IPS DF 6.9 (cell line): Measurements from ENCODE around the gene DES.
"Not testable (repeated sequence)": the region's sequence is repeated elsewhere in the genome, so short reads cannot be mapped to it uniquely, and the experiment has no call there.

Experiments
- DNase-seq: peaks from one replicate; pipeline ENCODE4 v3.0.0-alpha.2; 2013; ENCODE audit warnings: low read depth, low spot score
- H3K27ac ChIP-seq: one replicate; pipeline ENCODE4 v1.5.1; 2013; ENCODE audit warnings: low read length, control low read depth
- H3K27me3 ChIP-seq: 2 replicates; pipeline ENCODE4 v1.6.1; 2013; ENCODE audit warnings: mild to moderate bottlenecking, low read length; ENCODE audit not compliant: control insufficient read depth, insufficient read depth
- H3K36me3 ChIP-seq: 2 replicates; pipeline ENCODE4 v1.6.1; 2013; ENCODE audit warnings: low read length; ENCODE audit not compliant: control insufficient read depth, insufficient read depth
- H3K4me1 ChIP-seq: 2 replicates; pipeline ENCODE4 v1.6.1; 2013; ENCODE audit warnings: low read length; ENCODE audit not compliant: control insufficient read depth, insufficient read depth
- H3K4me3 ChIP-seq: 2 replicates; pipeline ENCODE4 v1.5.1; 2013; ENCODE audit warnings: mild to moderate bottlenecking, low read length
- H3K9me3 ChIP-seq: 2 replicates; pipeline ENCODE4 v1.6.1; 2013; ENCODE audit warnings: low read length, inconsistent platforms; ENCODE audit not compliant: control insufficient read depth, insufficient read depth
- WGBS: extraction: QIAGEN DNeasy Blood & Tissue Kit; methylation state at CpG from one replicate; pipeline ENCODE4 v1.1.7; 2013; ENCODE audit warnings: mixed read lengths, missing lambda C conversion rate; ENCODE audit not compliant: insufficient read length, insufficient coverage; 5-methylcytosine and 5-hydroxymethylcytosine counted together

DES gene

GRCh38 chr2:219386532-219387280 is 31.5 kb upstream of the DES start:
- Histone ChIP-seq H3K36me3 (peaks cover 25% of the 10 kb centered on the region), H3K9me3 (no peaks in the 10 kb centered on the region), H3K27ac (no peak overlapping the region), H3K27me3 (no peaks in the 10 kb centered on the region), H3K4me1 (no peaks in the 10 kb centered on the region), H3K4me3 (peak overlapping the region; percentile 82; the same call in 1 of the 2 replicates)
- DNase-seq: no peak
- whole genome bisulfite sequencing: no CpG with 5 or more reads among the region's 19 CpGs

- peak within 1 kb of the TSS; percentile 82; the same call in 1 of the 2 replicates for H3K4me3 ChIP-seq
- H3K27me3 ChIP-seq: no peaks in the 10 kb centered on the region
- no peaks in the 10 kb centered on the region for H3K9me3 ChIP-seq
- H3K36me3 ChIP-seq: peaks cover 18% of the 10 kb centered on the region
- DNase-seq: peak; percentile 43
- H3K4me1 ChIP-seq: no peaks in the 10 kb centered on the region
- no CpG with 5 or more reads among the region's 76 CpGs for whole genome bisulfite sequencing
- no peak within 1 kb of the TSS for H3K27ac ChIP-seq
These were observed 30.7 kb upstream of the DES start, which contains the start of gene DNPEP for GRCh38 chr2:219387306-219388120. Gene DNPEP, minus strand, starts transcription at chr2:219387912. Its CDS starts 118 bp downstream, at chr2:219387794.

- peaks cover 13% of the 10 kb centered on the region for H3K36me3 ChIP-seq
- H3K27me3 ChIP-seq: no peaks in the 10 kb centered on the region
- no peak overlapping the region for H3K27ac ChIP-seq
- WGBS: no CpG with 5 or more reads among the region's 78 CpGs
- H3K9me3 ChIP-seq: no peaks in the 10 kb centered on the region
- peak overlapping the region; percentile 63; the same call in 1 of the 2 replicates for H3K4me3 ChIP-seq
- peak; percentile 60 for DNase-seq
- no peaks in the 10 kb centered on the region for H3K4me1 ChIP-seq
These were observed 29.9 kb upstream of the DES start for GRCh38 chr2:219388121-219388906.

GRCh38 chr2:219388907-219389156 is 29.3 kb upstream of the DES start:
- no peaks in the 10 kb centered on the region for H3K27me3 ChIP-seq
- DNase-seq: no peak
- no peaks in the 10 kb centered on the region for H3K4me1 ChIP-seq
- no peak overlapping the region for H3K27ac ChIP-seq
- no peaks in the 10 kb centered on the region for H3K9me3 ChIP-seq
- WGBS: no CpG with 5 or more reads among the region's 6 CpGs
- peak overlapping the region; percentile 63; the same call in 1 of the 2 replicates for H3K4me3 ChIP-seq
- peaks cover 13% of the 10 kb centered on the region for H3K36me3 ChIP-seq

GRCh38 chr2:219392754-219393153 is 25.4 kb upstream of the DES start:
- H3K9me3 ChIP-seq: no peaks in the 10 kb centered on the region
- no peak overlapping the region for H3K27ac ChIP-seq
- H3K27me3 ChIP-seq: no peaks in the 10 kb centered on the region
- no peak overlapping the region for H3K4me3 ChIP-seq
- no peaks in the 10 kb centered on the region for H3K4me1 ChIP-seq
- DNase-seq: no peak
- no CpG with 5 or more reads among the region's 9 CpGs for WGBS
- no peaks in the 10 kb centered on the region for H3K36me3 ChIP-seq

- not testable (repeated sequence) for H3K4me3 ChIP-seq, H3K27ac ChIP-seq, H3K36me3 ChIP-seq, H3K9me3 ChIP-seq, H3K4me1 ChIP-seq, H3K27me3 ChIP-seq, DNase-seq
- WGBS: no CpG with 5 or more reads among the region's 9 CpGs
These were observed 23.1 kb upstream of the DES start for GRCh38 chr2:219395056-219395455.

- H3K4me3 ChIP-seq: no peak overlapping the region
- no peak for DNase-seq
- H3K36me3 ChIP-seq: no peaks in the 10 kb centered on the region
- no peak overlapping the region for H3K27ac ChIP-seq
- WGBS: no CpG with 5 or more reads among the region's 3 CpGs
- H3K4me1 ChIP-seq: no peaks in the 10 kb centered on the region
- H3K27me3 ChIP-seq: no peaks in the 10 kb centered on the region
- H3K9me3 ChIP-seq: no peaks in the 10 kb centered on the region
These were observed 22.6 kb upstream of the DES start for GRCh38 chr2:219395609-219396008.

GRCh38 chr2:219396863-219397457 is 21.2 kb upstream of the DES start:
- Histone ChIP-seq H3K27ac (no peak overlapping the region), H3K4me1 (no peaks in the 10 kb centered on the region), H3K36me3 (no peaks in the 10 kb centered on the region), H3K9me3 (no peaks in the 10 kb centered on the region), H3K4me3 (no peak overlapping the region), H3K27me3 (no peaks in the 10 kb centered on the region)
- no CpG with 5 or more reads among the region's 6 CpGs for WGBS
- DNase-seq: no peak

GRCh38 chr2:219398721-219399363 is 19.3 kb upstream of the DES start:
- Histone ChIP-seq H3K9me3 (no peaks in the 10 kb centered on the region), H3K4me3 (no peak overlapping the region), H3K36me3 (no peaks in the 10 kb centered on the region), H3K27me3 (no peaks in the 10 kb centered on the region), H3K4me1 (peaks cover 2% of the 10 kb centered on the region; the same call in 1 of the 2 replicates), H3K27ac (no peak overlapping the region)
- no CpG with 5 or more reads among the region's 5 CpGs for WGBS
- no peak for DNase-seq
